DND-41 (cell line): ENCODE data around the gene CYP4F22.

Experiments used
- EZH2 ChIP-seq: IDR thresholded peaks from 3 replicates; pipeline ENCODE4 v1.6.1; 2012; ENCODE audit warnings: borderline replicate concordance, low read depth, mild to moderate bottlenecking, moderate library complexity, low read length, inconsistent platforms; ENCODE audit not compliant: severe bottlenecking
- TF ChIP-seq, protein P1 (sequence below): IDR thresholded peaks from 2 replicates; pipeline ENCODE4 v1.5.1; 2012; ENCODE audit warnings: borderline replicate concordance, low read length, moderate library complexity, mild to moderate bottlenecking; ENCODE audit not compliant: poor library complexity, severe bottlenecking; ENCODE audit errors: extremely low read depth

GRCh38 chr19:15538774-15539173, 30.4 kb downstream of the CYP4F22 start:
- TF ChIP-seq, protein P1, sequence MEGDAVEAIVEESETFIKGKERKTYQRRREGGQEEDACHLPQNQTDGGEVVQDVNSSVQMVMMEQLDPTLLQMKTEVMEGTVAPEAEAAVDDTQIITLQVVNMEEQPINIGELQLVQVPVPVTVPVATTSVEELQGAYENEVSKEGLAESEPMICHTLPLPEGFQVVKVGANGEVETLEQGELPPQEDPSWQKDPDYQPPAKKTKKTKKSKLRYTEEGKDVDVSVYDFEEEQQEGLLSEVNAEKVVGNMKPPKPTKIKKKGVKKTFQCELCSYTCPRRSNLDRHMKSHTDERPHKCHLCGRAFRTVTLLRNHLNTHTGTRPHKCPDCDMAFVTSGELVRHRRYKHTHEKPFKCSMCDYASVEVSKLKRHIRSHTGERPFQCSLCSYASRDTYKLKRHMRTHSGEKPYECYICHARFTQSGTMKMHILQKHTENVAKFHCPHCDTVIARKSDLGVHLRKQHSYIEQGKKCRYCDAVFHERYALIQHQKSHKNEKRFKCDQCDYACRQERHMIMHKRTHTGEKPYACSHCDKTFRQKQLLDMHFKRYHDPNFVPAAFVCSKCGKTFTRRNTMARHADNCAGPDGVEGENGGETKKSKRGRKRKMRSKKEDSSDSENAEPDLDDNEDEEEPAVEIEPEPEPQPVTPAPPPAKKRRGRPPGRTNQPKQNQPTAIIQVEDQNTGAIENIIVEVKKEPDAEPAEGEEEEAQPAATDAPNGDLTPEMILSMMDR: no peak
- no peak for TF ChIP-seq EZH2
